Endothelial cell (in vitro differentiated cells): ENCODE data around the gene CCDC141. TPM values are rescaled to one million over a fixed set of nuclear protein-coding genes. Genes with fewer than 3 reads are reported as not detected.
"Not testable (repeated sequence)": the region's sequence is repeated elsewhere in the genome, so short reads cannot be mapped to it uniquely, and the experiment has no call there.

Experiments
- DNase-seq: peaks from one replicate; pipeline ENCODE4 v3.0.0; 2021; ENCODE audit warnings: low spot score
- H3K27ac Mint-ChIP-seq: one replicate; pipeline ENCODE4 v1.8.0; 2021; ENCODE audit warnings: mixed read lengths, inconsistent platforms; ENCODE audit not compliant: unreplicated experiment
- H3K27me3 Mint-ChIP-seq: one replicate; pipeline ENCODE4 v1.8.0; 2021; ENCODE audit warnings: mild to moderate bottlenecking, moderate library complexity, mixed read lengths, inconsistent platforms; ENCODE audit not compliant: unreplicated experiment
- H3K36me3 Mint-ChIP-seq: one replicate; pipeline ENCODE4 v1.8.0; 2021; ENCODE audit warnings: mild to moderate bottlenecking, low read depth, mixed read lengths, inconsistent platforms; ENCODE audit not compliant: unreplicated experiment
- H3K4me1 Mint-ChIP-seq: one replicate; pipeline ENCODE4 v1.8.0; 2021; ENCODE audit warnings: mild to moderate bottlenecking, mixed read lengths, inconsistent platforms; ENCODE audit not compliant: unreplicated experiment
- H3K4me3 Mint-ChIP-seq: one replicate; pipeline ENCODE4 v1.8.0; 2021; ENCODE audit warnings: mild to moderate bottlenecking, mixed read lengths, inconsistent platforms; ENCODE audit not compliant: unreplicated experiment
- H3K9me3 Mint-ChIP-seq: one replicate; pipeline ENCODE4 v1.8.0; 2021; ENCODE audit warnings: mixed read lengths, inconsistent platforms; ENCODE audit not compliant: unreplicated experiment
- total RNA-seq: library from RNA; stranded (reverse); fragmentation: NEBNext Ultra II Directional; extraction: Animal tissue kit (Norgen Biotek cat#: 25700); gene quantifications from one replicate; pipeline ENCODE4 v1.2.1, GENCODE V29; 2021; ENCODE audit not compliant: unreplicated experiment
- TF ChIP-seq, protein P1 (sequence below): fragments of 200-600 bp; sonication (generic); IDR thresholded peaks from one replicate; pipeline ENCODE4 v1.5.0; 2021; ENCODE audit warnings: antibody characterized with exemption; ENCODE audit not compliant: unreplicated experiment

Gene CCDC141
- total RNA-seq, 1 donor from 2014 or later: 0.67 TPM

DNA sequence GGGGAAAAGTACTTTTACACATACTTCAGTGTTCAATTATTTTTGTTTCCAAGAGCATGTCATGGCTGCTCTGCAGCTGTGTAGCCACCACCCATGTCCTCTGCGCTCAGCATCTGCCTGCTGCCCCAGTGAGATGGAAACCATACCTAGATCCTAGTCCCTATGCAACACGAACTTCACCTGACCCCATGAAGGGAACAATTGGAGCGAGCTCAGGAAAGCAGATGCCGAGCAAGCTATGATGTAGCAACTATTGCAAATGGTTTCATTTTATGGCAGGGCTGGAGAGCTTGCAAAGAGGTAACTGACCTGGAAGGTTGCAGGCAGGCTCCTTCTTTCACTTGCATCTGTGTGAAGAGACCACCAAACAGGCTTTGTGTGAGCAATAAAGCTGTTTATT lies 1.3 kb upstream of the CCDC141 start:
- no peak overlapping the region for H3K4me3 Mint-ChIP-seq

DNA sequence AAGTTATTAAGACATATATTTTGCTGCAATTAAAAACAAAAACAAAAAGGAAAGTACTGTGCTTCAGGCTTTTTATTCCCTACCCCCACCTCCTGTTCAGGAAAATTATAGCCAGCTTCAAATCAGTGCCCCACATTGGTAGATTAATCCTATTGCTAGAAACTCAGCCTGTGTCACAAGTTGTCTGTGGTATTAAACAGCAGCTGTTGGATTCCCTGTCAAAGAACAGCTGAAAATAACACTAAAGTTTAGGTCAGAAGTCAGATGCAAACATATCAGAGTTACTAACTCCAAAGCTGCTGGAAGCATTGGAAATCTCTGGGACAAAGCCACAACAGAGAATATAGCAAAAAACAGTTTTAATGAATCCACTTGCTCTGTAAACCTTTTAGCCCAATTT lies 818 bp upstream of the CCDC141 start:
- Mint-ChIP-seq H3K4me3 (no peak overlapping the region), H3K4me1 (peaks cover 16% of the 10 kb centered on the region), H3K27me3 (no peaks in the 10 kb centered on the region), H3K27ac (no peak overlapping the region), H3K36me3 (no peaks in the 10 kb centered on the region), H3K9me3 (no peaks in the 10 kb centered on the region)
- DNase-seq: no peak
- TF ChIP-seq, protein P1, sequence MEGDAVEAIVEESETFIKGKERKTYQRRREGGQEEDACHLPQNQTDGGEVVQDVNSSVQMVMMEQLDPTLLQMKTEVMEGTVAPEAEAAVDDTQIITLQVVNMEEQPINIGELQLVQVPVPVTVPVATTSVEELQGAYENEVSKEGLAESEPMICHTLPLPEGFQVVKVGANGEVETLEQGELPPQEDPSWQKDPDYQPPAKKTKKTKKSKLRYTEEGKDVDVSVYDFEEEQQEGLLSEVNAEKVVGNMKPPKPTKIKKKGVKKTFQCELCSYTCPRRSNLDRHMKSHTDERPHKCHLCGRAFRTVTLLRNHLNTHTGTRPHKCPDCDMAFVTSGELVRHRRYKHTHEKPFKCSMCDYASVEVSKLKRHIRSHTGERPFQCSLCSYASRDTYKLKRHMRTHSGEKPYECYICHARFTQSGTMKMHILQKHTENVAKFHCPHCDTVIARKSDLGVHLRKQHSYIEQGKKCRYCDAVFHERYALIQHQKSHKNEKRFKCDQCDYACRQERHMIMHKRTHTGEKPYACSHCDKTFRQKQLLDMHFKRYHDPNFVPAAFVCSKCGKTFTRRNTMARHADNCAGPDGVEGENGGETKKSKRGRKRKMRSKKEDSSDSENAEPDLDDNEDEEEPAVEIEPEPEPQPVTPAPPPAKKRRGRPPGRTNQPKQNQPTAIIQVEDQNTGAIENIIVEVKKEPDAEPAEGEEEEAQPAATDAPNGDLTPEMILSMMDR: no peak

More for the DNA sequence above, 1.3 kb upstream of the CCDC141 start:
- H3K36me3 Mint-ChIP-seq: no peaks in the 10 kb centered on the region
- DNase-seq: no peak
- no peaks in the 10 kb centered on the region for H3K9me3 Mint-ChIP-seq
- peaks cover 16% of the 10 kb centered on the region for H3K4me1 Mint-ChIP-seq
- no peaks in the 10 kb centered on the region for H3K27me3 Mint-ChIP-seq
- no peak overlapping the region for H3K27ac Mint-ChIP-seq
- TF ChIP-seq, protein P1: no peak

DNA sequence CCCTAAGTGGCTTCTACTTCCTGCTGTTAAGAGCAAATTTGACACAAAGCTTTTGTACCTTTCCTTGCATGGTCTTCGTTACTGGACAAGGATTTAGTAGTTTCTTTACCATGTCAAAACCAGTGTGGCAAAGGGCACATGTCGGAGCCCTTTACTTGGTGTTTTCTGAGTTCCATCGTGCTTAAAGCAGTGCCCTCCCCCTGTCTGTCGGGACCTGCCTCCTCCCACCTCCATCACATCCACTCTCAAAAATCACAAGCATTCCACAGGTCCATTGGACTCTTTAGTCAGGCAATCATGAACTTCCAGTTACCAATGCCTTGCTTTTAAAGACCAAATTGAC lies 763 bp downstream of the CCDC141 start:
- no peak for DNase-seq
- Mint-ChIP-seq H3K9me3 (no peaks in the 10 kb centered on the region), H3K27ac (no peak overlapping the region), H3K27me3 (no peaks in the 10 kb centered on the region), H3K4me1 (peaks cover 16% of the 10 kb centered on the region), H3K36me3 (no peaks in the 10 kb centered on the region), H3K4me3 (no peak overlapping the region)
- TF ChIP-seq, protein P1: no peak

DNA sequence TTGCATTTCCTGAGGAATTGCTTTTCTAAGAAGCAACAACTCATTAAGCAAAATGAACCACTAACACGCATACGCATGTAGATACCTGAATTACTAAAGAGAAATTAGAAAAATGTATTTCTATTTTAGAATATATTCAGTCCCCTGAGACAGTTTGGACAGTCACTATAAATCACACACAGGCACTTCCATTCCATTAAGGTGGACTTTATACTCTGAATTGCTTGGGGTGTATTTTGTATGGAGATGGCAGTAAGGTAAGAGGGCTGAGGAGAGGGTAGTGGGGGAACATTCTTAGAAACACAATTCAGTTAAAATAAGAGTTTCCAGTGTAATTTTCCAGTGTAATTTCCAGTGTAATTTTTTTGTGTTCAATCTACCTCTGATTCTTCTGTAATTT lies 1.8 kb downstream of the CCDC141 start:
- TF ChIP-seq, protein P1: no peak
- no peaks in the 10 kb centered on the region for H3K27me3 Mint-ChIP-seq

DNA sequence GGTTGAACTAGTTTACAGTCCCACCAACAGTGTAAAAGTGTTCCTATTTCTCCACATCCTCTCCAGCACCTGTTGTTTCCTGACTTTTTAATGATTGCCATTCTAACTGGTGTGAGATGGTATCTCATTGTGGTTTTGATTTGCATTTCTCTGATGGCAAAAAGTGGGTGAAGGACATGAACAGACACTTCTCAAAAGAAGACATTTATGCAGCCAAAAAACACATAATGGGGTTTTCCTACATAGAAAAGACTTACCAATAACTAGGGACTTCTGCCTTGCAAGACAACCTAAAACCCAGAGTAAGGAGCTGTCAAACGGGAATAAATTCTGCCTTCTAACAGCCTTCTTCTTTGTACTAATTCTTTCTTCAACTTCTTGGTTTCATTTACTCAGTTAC lies 4.3 kb downstream of the CCDC141 start:
- H3K36me3 Mint-ChIP-seq, H3K27me3 Mint-ChIP-seq, H3K4me3 Mint-ChIP-seq, H3K9me3 Mint-ChIP-seq, H3K27ac Mint-ChIP-seq, DNase-seq: not testable (repeated sequence)
- H3K4me1 Mint-ChIP-seq: peaks cover 11% of the 10 kb centered on the region

More for the DNA sequence above, 1.8 kb downstream of the CCDC141 start:
- Mint-ChIP-seq H3K4me3 (no peak overlapping the region), H3K36me3 (no peaks in the 10 kb centered on the region), H3K9me3 (no peaks in the 10 kb centered on the region), H3K4me1 (peaks cover 16% of the 10 kb centered on the region), H3K27ac (no peak overlapping the region)
- DNase-seq: no peak

DNA sequence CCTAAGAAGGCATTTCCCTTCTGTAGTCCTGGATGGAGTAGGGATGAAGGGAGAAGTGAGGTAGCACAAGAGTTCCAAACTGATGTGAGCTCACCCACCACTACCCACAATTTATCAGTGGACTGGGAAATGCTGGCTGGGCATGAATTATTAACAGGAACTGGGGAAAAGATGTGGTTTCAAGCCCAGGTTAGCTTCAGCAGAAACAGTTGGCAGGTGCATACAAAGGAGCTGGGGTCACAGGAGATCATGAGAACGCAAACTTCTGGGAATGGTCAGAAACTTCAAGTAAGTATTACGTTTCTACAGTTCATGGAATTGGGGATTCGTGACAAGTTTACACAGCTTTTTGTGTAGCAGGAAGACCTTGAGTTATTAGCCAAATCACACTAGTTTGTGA lies 5.4 kb downstream of the CCDC141 start:
- TF ChIP-seq, protein P1: no peak

More for the DNA sequence above, 5.4 kb downstream of the CCDC141 start:
- Mint-ChIP-seq H3K27ac (no peak overlapping the region), H3K9me3 (no peaks in the 10 kb centered on the region), H3K4me3 (no peak overlapping the region), H3K36me3 (no peaks in the 10 kb centered on the region), H3K27me3 (peaks cover 3% of the 10 kb centered on the region), H3K4me1 (peaks cover 9% of the 10 kb centered on the region)
- DNase-seq: no peak
